HG03025 (cell line): ENCODE data around the gene KCNMB2.
A peak's percentile ranks its signal among the peaks of the same experiment; 100 is the strongest.
"Not testable (repeated sequence)": the region's sequence is repeated elsewhere in the genome, so short reads cannot be mapped to it uniquely, and the experiment has no call there.

Experiments used
- ATAC-seq: cut with Tn5 transposase; IDR thresholded peaks from one replicate; pipeline ENCODE4 v1.9.1; 2021; ENCODE audit warnings: mild to moderate bottlenecking, moderate library complexity; ENCODE audit not compliant: unreplicated experiment, low FRiP score

Gene KCNMB2

DNA sequence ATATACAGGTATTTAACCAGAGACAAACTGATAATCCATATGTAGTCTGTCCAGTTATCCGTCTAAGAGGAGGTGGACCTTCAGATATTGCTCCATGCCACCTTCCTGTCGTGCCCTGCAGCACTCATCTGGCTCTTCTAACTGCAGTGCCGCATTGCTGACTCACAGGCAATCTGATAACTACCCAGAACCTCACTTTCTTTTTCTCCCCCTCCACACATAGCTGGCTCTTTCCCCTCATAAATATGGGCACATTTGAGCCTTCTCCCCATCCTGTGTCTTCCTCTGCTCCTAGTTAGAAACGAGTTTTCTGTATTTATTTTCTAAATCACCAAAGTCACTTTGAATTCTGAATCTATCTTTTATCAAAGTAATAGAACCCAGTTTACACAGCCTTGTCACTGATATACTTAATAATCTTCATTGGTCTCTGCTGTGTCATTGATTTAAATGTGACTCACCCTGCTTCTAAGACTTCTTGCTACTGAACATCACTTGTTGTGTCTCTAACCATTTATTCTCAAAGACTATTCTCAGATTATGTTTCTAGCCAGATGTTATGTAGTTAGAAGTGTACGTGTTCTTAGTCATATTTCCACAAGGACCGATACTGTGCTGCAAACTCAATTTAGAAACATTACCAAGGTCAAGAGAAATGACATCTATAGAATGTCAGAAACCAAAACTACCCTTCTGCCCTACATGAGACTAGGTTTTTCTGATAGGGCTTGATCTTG, 17.4 kb upstream of the KCNMB2 start:
- ATAC-seq = peak; percentile 84

DNA sequence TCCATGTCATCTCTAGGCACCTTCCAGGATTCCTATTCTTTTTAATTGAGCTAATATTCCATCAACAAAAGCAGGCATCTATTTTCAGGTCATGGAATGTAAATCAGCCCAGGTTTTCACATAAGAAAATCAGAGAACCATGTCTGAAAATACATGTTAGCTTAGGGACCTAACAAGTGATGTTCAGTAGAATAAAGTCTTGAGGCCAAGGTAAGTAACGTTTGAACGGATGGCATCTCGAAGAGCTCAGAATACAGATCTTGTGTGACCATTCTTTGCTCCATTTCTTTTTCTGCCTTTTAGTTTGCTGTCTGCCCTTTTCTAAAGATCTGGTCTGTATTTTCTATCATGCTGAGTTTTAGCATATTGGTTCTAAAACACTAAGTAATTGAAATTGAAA, 16.5 kb upstream of the KCNMB2 start:
- no peak for ATAC-seq

DNA sequence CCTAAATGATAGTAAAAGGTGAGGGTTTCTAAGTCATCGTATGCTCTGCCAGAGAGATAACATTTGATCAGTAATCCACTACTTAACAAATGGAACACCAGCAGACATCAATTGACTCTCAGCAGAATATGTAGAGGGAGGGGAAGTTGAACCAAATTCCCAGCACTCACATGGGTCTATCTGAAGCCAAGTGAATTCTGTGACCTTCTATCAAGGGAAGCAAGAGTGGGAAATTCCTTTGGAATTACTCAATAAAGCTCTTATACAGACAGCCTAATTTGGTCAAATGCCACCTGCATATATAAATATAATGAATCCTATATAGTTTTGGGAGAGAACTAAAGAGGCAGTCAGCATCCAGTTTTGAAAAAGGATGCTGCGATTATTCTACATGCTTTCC, 15.8 kb upstream of the KCNMB2 start:
- no peak for ATAC-seq

DNA sequence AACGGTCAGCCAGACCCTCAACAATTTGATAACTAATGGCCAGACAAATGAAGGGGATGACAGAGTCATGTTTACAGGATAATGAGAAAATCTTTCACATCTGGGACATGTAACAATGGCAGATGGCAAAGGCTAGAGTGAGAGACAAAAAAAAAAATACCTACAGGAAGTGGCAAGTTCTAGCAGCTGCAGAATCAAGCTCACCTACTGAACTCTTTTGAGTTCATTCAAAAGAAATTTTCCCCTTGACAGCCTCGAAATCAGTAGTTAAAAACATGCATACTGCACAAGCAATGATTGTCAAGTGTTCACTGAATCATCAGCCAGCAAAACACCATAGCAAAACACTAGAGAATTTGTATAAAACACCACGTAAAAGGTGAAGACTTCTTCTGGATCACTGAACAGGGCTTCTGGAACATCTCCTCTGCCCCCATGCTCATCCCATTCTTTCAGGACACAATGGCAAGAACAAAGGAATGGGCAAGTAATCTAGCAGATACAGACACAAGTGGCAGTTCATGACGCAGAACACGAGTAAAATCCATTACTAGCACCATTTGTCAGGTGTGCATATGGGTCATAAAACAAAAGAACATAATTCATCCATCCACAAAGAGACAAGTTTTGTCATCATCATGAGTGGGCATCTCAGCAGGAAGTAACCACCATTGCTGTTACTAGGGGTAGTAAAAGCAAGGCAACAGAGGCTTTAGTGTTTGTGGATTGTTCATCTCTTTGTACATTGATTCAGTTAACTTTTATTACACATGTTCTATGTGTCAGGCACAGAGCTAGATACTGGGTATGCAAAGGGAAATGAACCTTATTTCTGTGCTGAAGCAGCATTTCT, 13.8 kb upstream of the KCNMB2 start:
- ATAC-seq = no peak

DNA sequence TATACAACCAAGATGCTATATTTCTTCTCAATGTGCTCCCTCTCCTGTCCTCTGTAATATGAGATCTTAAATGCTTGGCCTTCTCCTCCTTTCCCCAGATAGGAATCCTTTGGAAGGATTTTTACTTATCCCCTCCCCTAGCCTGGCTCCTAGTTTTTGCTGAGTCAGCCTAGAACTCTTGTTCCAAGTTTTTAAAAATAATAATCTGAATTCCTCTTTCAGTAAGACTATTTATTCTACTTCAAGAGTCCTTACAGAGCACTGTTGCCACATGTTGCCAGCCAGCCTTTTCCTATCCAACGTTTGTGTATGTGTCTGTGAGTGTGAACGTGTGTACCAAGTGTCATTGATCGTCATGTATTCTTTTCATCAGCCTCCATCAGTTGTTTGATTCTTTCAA, 11.0 kb upstream of the KCNMB2 start:
- no peak for ATAC-seq

DNA sequence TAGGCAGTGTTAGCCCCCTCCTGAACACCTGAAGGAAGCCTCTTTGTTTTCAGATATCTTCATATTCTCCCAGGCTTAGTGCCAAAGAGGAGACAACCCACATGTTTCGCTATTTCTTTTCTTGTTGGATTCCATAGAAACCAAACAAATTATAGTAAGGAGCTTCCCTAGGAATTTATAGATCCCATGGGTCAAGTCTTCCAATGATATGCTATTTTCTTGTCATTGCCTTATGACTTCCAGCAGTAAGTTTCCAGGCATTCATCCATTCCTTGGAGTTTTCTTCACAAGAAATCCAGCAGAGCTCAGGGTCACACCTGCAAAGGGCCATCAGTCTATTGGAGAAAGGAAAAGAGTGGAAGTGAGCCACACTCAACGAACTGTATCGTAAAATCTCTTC, 9.9 kb upstream of the KCNMB2 start:
- ATAC-seq = no peak

DNA sequence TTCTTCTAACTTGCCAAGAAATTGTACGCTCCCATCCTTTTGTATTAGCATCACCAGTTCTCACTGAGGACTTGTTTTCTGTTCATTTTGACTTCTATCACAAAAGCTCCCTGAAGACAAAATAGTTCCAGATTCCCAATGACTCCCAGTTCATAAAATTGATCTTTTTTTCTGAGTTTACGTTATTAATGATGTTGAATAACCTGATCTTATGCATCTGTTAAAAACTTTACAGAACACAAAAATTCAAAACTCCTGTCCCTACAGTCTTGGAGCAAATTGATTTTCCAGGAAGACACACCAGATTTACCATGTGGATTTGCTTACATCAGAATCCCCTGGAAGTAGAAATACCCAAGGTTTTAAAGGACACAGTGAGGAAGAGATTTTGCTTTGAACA, 8.3 kb upstream of the KCNMB2 start:
- no peak for ATAC-seq

DNA sequence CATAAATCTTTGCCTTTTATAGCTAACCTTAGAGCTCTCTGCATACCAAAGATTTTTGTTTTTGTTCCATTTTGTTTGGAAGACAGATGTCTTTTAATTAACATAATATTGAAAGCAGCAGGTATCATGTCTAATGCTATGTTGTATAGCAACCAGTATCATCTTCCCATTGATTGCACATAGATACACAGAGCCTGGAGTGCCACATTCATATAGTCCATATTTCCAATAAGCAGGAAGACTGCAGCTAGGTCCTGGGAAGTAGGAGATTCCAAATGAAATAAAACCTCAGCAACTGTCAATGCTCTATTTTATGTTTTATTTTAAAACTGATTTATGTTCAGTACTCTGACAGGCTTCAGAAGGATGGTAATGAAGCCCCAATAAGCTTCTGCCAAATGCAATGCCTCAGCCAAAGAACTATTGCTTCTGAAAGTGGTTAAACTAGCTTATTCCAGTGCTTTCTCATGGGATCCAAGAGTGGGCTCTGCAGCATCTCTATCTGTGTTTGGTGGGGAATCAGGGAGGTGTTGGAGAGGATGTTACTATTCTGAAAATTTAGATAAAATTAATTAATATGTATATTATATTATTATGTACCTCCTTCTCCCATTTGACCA, 6.5 kb upstream of the KCNMB2 start:
- ATAC-seq = no peak

DNA sequence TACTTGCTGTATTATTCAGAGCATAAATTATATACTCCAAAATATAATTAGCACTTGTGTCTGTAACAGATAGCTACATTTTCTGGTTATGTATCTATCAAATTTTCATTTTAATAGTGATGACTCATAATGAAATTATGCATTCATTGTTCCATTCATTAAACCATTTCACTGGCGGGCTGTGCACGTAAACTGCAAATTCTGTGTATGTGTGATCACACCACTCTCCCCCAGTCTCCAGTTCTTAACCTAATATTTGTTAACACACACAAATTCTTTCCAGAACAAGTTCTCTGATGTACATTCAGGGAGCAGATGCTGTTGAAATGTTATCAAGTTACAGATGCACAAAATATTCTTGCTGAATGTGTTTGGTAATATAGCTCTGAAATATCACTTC, 3.8 kb upstream of the KCNMB2 start:
- no peak for ATAC-seq

DNA sequence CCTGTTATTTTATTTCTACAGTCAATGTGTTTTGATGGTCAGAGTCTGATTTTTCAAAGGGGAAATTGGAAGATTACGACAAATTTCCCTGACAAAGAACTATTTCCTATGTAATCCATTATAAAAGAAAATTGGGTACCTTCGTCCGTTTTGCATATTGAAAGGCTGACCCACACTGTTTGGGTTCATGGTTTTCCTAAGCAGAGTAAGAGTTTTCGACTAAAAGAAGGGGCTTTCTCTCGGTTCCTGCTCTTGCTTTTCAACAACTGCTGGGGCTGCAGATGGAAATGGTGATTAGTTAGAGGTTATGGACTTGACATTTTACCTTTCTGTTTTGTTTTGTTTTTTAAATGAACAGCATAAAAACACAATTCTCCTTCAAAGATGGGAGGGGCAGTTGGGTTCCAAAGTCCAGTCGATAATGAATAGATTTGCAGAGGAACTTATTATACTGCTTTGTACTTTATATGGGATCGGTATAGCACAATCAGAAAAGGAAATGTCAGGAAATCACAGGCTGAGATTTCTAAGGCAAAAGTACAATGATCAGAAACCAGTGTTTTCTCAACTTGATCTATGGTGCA, 978 bp downstream of the KCNMB2 start:
- ATAC-seq = no peak

DNA sequence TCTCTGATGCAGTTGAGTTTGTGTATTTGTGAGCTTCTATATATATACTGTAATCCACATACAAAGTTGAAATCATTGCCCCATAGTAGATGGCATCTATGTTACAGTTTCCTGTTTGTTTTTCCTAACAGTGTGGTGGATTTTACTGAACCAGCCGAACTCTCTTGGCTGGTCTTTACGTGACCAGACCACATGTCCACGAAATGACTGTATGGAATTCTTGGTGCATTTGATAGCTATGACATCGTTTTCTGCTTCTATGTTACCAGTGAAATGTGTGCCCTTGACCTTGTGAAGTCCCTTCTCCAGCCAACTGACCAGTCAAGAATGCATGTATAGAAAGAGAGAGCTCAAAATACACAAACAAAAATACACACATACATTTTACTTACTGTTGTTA, 1.8 kb downstream of the KCNMB2 start:
- ATAC-seq = no peak

DNA sequence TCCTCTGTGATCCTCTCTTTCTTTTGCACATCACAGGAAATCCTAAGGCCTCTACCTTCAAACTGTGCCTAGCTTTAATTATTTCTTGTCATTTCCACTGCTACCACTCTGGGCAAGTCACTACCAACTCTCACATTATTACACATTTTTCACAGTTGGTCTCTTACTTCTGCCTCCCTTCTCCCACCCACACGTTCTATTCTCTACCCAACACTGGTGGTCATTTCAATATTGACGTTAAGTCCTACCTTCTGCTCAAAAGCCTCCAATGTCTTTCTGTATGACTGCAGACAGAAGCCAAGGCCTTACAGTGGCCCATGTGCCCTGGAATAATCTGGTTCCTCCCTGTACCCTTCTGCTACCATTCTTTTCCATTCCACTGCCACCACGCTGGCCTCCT, 3.9 kb downstream of the KCNMB2 start:
- no peak for ATAC-seq

DNA sequence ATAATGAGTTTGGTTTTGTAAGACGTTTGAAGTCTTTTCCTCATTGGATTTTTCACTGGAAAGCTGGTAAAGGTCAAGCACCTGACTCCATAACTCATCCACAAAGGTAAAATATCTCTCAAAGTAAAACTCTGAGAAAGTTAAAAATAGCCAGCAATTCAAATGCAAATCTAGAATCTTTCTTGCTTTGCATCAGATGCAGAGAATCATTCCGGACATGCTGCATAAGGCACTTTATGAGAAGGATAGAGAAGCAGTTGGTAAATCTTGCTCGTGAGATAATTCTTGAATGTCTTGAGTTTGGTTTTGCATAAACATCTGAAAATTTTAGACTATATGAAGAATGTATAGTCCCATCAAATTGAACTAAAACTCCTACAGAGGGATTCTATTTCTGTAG, 9.1 kb downstream of the KCNMB2 start:
- no peak for ATAC-seq

DNA sequence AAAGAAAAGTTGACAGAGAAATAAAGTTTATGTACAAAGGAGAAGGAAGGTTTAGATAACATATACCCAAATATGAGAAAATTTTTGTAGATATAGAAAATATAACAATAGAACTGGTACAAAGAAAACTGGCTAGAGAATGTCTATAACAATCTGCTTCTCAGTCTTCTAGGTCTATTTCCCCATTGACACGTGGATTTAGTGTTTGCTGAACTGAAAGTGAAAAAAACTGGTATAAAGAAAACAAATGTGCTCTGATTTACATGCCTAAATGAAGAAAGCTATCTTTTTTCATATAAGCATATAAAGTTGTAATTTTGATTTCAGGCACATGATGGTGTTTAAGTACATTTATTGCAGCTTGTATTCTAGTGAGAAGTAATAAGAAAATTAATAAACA, 9.8 kb downstream of the KCNMB2 start:
- ATAC-seq = no peak

DNA sequence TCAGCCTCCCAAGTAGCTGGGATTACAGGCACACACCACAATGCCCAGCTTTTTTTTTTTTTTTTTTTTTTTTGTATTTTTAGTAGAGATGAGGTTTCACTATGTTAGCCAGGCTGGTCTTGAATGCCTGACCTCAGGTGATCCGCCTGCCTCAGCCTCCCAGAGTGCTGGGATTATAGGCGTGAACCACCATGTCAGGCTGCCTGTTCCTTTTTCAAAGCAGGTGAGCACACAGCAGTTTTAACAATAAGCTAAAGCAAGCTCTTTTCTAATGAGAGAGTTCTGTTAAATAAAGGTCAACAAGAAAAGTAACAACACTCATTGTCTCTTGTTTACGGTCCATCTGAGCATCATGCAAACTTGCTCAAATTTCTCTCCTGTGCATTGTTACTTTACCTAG, 13.2 kb downstream of the KCNMB2 start:
- not testable (repeated sequence) for ATAC-seq

DNA sequence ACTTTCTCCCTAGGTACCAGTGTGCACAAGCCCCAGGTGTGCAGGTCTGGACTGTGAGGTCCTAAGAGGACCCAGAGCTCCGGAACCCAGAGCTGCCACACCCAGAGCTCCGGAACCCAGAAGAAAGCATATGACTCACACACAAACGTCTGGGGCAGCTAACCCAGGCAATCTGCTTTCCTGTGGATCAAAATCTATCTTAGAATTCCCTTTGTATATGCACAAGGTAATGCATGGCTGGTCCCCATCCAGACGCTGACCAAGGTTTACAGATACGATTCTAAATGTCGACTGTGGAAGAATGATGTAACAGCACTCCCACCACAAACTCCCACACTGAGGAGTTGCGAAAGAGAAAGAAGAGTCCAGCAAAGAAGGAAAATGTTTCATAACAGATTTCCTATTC, 15.7 kb downstream of the KCNMB2 start:
- ATAC-seq = no peak

DNA sequence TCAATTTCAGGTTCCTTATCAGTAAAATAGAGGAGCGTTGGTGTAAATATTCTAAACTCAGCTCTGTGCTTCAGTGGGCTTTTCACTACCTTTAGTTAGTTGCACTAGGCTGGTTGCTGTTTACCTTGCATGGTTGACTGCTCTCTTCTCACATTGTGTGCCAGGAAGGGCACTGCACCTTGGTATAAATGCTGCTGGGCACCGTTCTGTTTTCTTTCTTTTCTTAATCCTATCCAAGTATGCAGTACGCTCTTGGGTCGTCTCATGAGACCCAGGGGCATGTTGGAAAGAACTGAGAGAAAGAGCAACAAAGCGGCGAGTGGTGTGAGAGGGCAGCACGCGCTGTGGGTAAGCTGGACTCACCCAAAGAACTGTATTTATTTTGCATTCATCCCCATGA, 22.4 kb downstream of the KCNMB2 start:
- ATAC-seq = no peak

DNA sequence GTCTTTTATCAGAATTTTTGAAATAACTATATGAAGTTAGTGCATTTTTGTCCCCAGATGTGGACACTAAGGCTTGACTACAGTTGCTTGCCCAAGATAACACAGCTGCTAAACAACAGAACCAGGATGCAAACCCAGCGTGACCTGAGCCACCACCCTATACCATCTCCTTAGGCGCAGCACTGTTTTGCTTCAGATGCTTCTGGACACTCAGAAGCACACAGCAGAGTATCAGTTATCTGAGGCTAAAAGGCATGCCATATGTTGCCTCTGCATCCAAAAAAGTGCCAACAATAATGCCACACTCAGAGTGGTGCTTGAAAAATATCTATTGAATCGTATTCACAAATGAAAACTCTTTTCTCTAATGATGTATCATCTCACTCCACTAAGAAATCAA, 24.5 kb downstream of the KCNMB2 start:
- ATAC-seq = no peak

DNA sequence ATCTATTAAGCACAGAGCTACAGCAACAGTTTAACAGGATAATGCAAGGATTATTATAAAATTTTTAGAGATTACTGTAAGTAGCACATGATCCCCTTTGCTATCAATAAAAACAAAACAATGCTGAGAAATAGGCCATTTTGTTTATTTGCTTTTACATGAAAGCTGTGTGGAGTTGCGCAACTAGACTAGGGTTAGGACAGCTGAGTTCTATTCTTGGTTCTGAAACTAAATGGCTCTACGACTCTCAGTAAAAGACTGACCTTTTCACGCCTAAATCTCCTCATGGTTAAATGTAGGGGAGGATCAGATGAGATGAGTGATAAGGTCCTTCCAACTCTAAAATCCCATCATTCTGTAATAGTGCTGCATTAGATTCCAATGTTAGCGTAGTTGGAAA, 25.0 kb downstream of the KCNMB2 start:
- no peak for ATAC-seq

DNA sequence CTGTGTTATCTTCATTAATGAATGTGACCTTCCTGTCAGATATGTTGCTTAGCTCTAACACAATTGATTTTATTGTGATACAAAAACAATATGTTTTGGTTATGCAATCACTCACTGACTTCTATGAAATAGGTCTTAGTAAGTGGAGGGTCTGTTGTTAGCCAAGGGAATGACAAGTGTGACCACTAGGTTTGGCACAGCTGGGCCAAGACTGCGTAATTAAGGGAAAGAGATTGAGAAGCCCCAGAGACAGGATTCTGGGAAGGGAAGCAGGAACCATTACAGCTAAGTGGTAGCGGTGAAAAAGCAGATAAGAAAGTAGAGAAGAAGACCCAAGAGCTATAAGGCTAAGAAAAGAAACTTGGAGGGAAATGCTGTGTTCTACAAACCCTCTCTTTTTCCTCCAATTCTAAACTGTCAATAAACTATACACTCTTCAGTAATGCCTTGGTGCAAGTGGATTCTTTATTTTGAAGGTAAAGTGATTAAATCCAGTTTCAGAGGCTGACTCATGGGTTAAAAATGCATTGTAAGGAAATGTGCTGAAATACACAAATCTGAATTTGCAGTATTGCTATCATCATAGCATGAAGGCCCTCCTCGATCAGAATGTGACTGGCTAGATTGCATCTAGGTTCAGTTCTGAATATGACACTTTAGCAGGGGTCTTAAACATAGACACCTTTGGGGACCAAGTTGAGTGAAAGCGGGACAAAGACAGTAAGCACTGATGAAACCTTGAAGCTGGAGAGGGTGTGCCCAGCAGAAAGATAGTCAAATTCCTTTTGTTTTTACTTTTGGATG, 26.1 kb downstream of the KCNMB2 start:
- ATAC-seq = no peak

DNA sequence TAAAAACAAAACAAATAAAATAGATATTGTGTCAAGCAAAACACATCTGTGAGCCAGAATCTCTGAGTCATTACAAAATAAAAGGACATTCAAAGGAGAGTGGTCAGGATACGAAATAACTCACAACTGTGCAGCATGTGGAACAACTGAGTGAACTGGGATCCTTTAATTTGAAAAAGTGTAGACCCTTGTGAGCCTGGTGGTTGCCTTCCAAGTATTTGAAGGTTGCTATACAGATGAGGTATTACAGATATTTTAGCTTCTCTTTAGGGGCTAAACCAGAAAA, 26.7 kb downstream of the KCNMB2 start:
- no peak for ATAC-seq
